ENCODE data around the gene ENOX1. TPM values are rescaled to one million over a fixed set of nuclear protein-coding genes. Genes with fewer than 3 reads are reported as not detected.

The ENOX1 gene
- total and polyA plus RNA-seq, 2 of the 8 experiments (the other 6 are each of a cell fraction or from before 2014, with no cell fraction given), result 0.23 to 0.37 TPM

GRCh38 chr13:43596924-43597598 is 189.7 kb downstream of the ENOX1 start (continued):
- no peak for TF ChIP-seq CHD7 (IDR thresholded peaks at IDR 0.05; ENCODE audit: insufficient replicate concordance, low read length)
- TF ChIP-seq ZNF274 (IDR thresholded peaks at IDR 0.05; ENCODE audit: borderline replicate concordance, extremely low read depth, low read length), result no peak

Measured in H1 (cell line).